Muscle of back (tissue), 11 donors: ENCODE results near the gene C14orf93. TPM values are rescaled to one million over a fixed set of nuclear protein-coding genes. Genes with fewer than 3 reads are reported as not detected.
"Not testable (repeated sequence)": the region's sequence is repeated elsewhere in the genome, so short reads cannot be mapped to it uniquely, and the experiment has no call there.

ENCODE experiments used
- DNase-seq, 3 donors: peaks; one replicate each; pipeline versions ENCODE4 v3.0.0 to v3.0.0-alpha.2; 2013
- polyA plus RNA-seq, 10 donors: library from polyadenylated mRNA; unstranded; fragments of 120-200 nt; gene quantifications; one replicate each; pipeline ENCODE4 v1.2.1, GENCODE V29; 2013; ENCODE audit not compliant: insufficient read length in 10 of 10

C14orf93 gene
- polyA plus RNA-seq, 10 donors: 8.4 to 13.8 (median 10.5) TPM

- DNase-seq: no peak
Measured at GRCh38 chr14:23021889-23022442, 12.0 kb upstream of the C14orf93 start.

GRCh38 chr14:23021434-23021833, 11.5 kb upstream of the C14orf93 start:
- DNase-seq: peak in 1 of 3 donors; percentile 51

GRCh38 chr14:23020143-23021128, 10.5 kb upstream of the C14orf93 start:
- no peak for DNase-seq

- no peak for DNase-seq
Measured at GRCh38 chr14:23018107-23018506, 8.2 kb upstream of the C14orf93 start.

- no peak for DNase-seq
Measured at GRCh38 chr14:23017091-23017490, 7.1 kb upstream of the C14orf93 start.

GRCh38 chr14:23015618-23016017, 5.7 kb upstream of the C14orf93 start:
- DNase-seq: no peak

- not testable (repeated sequence) for DNase-seq
Measured at GRCh38 chr14:23013749-23014054, 3.8 kb upstream of the C14orf93 start.

- DNase-seq: no peak
Measured at GRCh38 chr14:23013054-23013748, 3.3 kb upstream of the C14orf93 start.

- no peak for DNase-seq
Measured at GRCh38 chr14:23009483-23009938, 432 bp downstream of the C14orf93 start.

GRCh38 chr14:23008831-23009230, 1.1 kb downstream of the C14orf93 start:
- peak in 1 of 3 donors; percentile 31 for DNase-seq

- DNase-seq: peak; percentile 97 to 99 (median 98)
Measured at GRCh38 chr14:23006544-23007419, 3.2 kb downstream of the C14orf93 start.

- no peak for DNase-seq
Measured at GRCh38 chr14:23006188-23006534, 3.8 kb downstream of the C14orf93 start.

- DNase-seq: no peak
Measured at GRCh38 chr14:23005451-23006187, 4.3 kb downstream of the C14orf93 start.

GRCh38 chr14:23004274-23004673, 5.7 kb downstream of the C14orf93 start:
- DNase-seq: not testable (repeated sequence)

- no peak for DNase-seq
Measured at GRCh38 chr14:23002592-23002991, 7.4 kb downstream of the C14orf93 start.

GRCh38 chr14:23000860-23001259, 9.1 kb downstream of the C14orf93 start:
- DNase-seq: no peak

GRCh38 chr14:22998329-22999012, 11.5 kb downstream of the C14orf93 start:
- DNase-seq: no peak

GRCh38 chr14:22997676-22998323, 12.1 kb downstream of the C14orf93 start:
- DNase-seq: no peak

- DNase-seq: peak in 1 of 3 donors; percentile 37
Measured at GRCh38 chr14:22996768-22997654, 12.9 kb downstream of the C14orf93 start.
